ENCODE results near the gene ZNF628.

DNA sequence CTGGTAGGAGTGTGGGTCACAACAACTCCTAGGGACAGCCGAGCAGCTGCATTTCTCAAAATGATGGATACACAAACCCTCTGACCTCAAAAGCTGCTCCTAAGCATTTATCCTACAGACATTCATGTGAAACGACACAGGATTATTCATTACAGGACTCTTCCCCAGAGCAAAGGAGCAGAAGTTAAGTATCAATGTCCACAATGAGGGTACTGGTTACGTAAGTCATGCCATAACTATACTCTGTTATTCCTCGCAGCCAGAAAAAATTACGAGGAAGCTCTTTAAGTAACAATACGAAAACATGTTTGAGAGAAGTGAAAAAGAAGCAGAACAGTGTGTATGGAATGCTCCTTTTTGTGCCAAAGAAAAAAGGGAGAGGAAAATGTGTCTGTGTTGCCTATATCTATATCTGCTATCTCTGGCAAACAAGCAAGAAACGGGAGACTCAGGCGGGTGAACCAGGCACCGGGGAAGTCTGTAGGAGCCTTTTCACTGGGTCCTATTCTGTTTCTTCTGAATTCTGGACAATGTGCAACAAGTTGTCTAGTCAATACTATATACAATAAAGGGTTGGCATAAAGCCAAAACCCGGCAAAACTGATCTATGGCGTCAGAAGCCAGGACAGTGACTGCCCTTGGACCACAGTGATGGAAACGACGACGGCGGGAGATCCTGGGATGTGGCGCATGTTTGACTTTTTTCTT lies 16.3 kb upstream of the ZNF628 start:
- TF ChIP-seq, protein P1, sequence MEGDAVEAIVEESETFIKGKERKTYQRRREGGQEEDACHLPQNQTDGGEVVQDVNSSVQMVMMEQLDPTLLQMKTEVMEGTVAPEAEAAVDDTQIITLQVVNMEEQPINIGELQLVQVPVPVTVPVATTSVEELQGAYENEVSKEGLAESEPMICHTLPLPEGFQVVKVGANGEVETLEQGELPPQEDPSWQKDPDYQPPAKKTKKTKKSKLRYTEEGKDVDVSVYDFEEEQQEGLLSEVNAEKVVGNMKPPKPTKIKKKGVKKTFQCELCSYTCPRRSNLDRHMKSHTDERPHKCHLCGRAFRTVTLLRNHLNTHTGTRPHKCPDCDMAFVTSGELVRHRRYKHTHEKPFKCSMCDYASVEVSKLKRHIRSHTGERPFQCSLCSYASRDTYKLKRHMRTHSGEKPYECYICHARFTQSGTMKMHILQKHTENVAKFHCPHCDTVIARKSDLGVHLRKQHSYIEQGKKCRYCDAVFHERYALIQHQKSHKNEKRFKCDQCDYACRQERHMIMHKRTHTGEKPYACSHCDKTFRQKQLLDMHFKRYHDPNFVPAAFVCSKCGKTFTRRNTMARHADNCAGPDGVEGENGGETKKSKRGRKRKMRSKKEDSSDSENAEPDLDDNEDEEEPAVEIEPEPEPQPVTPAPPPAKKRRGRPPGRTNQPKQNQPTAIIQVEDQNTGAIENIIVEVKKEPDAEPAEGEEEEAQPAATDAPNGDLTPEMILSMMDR (IDR thresholded peaks at IDR 0.05; ENCODE audit: low read depth, low read length, poor library complexity, severe bottlenecking), result no peak
- TF ChIP-seq EZH2phosphoT487 (IDR thresholded peaks at IDR 0.05; ENCODE audit: borderline replicate concordance, low read length), result no peak

Measured in DOHH2 (cell line).